Stomach smooth muscle (tissue), 2 donors: ENCODE data around the gene PSAT1.

ENCODE experiments used
- H3K27ac ChIP-seq: one replicate; pipeline ENCODE4 v1.7.0; 2013; ENCODE audit warnings: mild to moderate bottlenecking, low read length, inconsistent platforms
- H3K27me3 ChIP-seq, 2 donors: one replicate each; pipeline ENCODE4 v1.7.0; 2013; ENCODE audit warnings: low read length in 2 of 2; ENCODE audit not compliant: insufficient read depth in 2 of 2, control insufficient read depth in 1 of 2
- H3K36me3 ChIP-seq, 2 donors: one replicate each; pipeline ENCODE4 v1.7.0; 2013; ENCODE audit warnings: low read length in 2 of 2; ENCODE audit not compliant: control insufficient read depth in 2 of 2, insufficient read depth in 2 of 2
- H3K4me1 ChIP-seq: one replicate; pipeline ENCODE4 v1.7.0; 2013; ENCODE audit warnings: low read length; ENCODE audit not compliant: control insufficient read depth, insufficient read depth
- H3K4me3 ChIP-seq, 2 donors: one replicate each; pipeline ENCODE4 v1.7.0; 2013; ENCODE audit warnings: low read length in 2 of 2
- H3K9ac ChIP-seq, 2 donors: one replicate each; pipeline ENCODE4 v1.7.0; 2013; ENCODE audit warnings: low read length in 2 of 2, mild to moderate bottlenecking in 1 of 2
- H3K9me3 ChIP-seq, 2 donors: one replicate each; pipeline ENCODE4 v1.7.0; 2013; ENCODE audit warnings: low read length in 2 of 2; ENCODE audit not compliant: control insufficient read depth in 2 of 2
- donor health status: healthy.
- donor health status: Pancreatic carcinoma.

PSAT1 gene

DNA sequence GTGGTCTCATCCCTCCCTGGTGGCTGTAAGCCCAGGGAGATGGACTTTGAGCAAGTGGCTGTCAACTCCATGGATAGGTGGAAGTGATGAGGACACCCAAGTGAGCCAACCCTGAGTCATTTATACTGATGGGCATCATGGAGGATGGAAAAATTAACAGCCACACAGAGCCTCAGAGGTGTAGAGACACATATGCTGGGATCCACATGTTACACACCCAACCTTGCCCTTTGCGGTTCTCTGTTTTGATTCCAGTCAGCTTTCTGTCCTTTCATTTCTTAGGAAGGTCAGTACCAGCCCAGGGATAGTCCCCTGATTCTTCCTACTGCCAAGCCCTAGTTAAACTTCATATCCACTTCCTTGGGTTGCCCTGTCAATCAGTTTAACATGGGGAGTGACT lies 51.9 kb downstream of the PSAT1 start:
- Histone ChIP-seq H3K9me3 (no peaks in the 10 kb centered on the region), H3K4me3 (no peak overlapping the region), H3K36me3 (no peaks in the 10 kb centered on the region), H3K9ac (no peak overlapping the region), H3K27ac (no peak overlapping the region), H3K4me1 (no peaks in the 10 kb centered on the region), H3K27me3 (no peaks in the 10 kb centered on the region)

GRCh38 chr9:78351816-78352215 lies 54.9 kb downstream of the PSAT1 start:
- no peak overlapping the region for H3K9ac ChIP-seq
- no peaks in the 10 kb centered on the region for H3K9me3 ChIP-seq
- no peaks in the 10 kb centered on the region for H3K27me3 ChIP-seq
- no peaks in the 10 kb centered on the region for H3K4me1 ChIP-seq
- no peaks in the 10 kb centered on the region for H3K36me3 ChIP-seq
- H3K4me3 ChIP-seq, result no peak overlapping the region
- H3K27ac ChIP-seq, result no peak overlapping the region

DNA sequence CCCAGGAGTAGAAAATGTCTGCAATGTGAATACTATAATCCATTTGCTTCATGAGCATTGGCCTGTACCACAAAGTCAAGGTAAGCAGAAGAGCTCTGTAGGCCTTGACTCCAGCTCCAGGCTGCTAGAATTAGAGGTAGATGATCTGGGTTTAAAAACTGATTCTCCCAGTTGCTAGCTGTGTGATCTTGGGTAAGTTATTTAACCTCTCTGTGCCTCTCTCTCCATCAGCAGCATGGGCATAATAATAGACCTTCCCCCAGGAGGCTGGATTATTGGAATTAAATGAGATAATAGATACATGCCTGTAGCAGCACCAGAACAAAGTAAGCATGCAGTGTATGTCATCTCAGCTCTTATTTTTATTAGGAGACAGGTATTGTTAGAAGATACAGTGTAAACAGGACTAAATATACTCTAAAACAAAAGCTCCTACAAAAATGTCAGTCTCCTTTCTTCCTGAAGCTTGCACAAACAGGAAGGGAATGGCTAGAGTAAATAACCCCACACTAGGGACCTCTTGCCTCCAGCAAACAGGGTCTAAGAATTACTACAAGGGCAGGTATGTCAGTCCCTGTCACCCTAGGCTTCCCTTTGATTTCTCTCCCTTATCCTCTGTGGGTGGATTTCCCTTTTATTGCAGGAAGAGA lies 57.5 kb downstream of the PSAT1 start:
- Histone ChIP-seq H3K36me3 (no peaks in the 10 kb centered on the region), H3K27ac (no peak overlapping the region), H3K4me3 (no peak overlapping the region), H3K9me3 (no peaks in the 10 kb centered on the region), H3K27me3 (no peaks in the 10 kb centered on the region), H3K9ac (no peak overlapping the region), H3K4me1 (no peaks in the 10 kb centered on the region)

DNA sequence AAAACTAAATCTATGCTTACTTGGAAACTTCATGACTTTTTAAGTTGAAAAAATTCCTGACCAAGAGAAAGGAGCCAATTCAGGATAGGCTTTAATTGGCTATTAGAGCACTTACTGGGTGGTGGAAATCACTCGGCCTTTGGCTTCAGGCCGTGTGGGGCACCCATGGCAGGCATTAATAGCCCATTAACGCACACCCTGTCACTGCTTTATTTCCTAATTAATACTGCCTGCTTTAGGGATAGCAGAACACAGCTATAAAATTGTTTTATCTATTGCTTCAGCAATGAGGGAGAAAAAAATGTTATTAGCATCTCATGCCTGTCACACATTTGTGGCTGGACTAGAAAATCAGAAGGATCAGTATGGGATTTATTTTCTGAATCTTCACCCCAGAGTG lies 58.1 kb downstream of the PSAT1 start:
- Histone ChIP-seq H3K4me1 (no peaks in the 10 kb centered on the region), H3K9ac (no peak overlapping the region), H3K9me3 (no peaks in the 10 kb centered on the region), H3K36me3 (no peaks in the 10 kb centered on the region), H3K4me3 (no peak overlapping the region), H3K27ac (no peak overlapping the region), H3K27me3 (no peaks in the 10 kb centered on the region)

GRCh38 chr9:78356634-78357033 lies 59.7 kb downstream of the PSAT1 start:
- H3K27ac ChIP-seq, result no peak overlapping the region

GRCh38 chr9:78357165-78357873 lies 60.4 kb downstream of the PSAT1 start:
- Histone ChIP-seq H3K27ac (no peak overlapping the region), H3K36me3 (no peaks in the 10 kb centered on the region), H3K4me3 (no peak overlapping the region), H3K27me3 (no peaks in the 10 kb centered on the region), H3K9me3 (no peaks in the 10 kb centered on the region), H3K4me1 (no peaks in the 10 kb centered on the region), H3K9ac (no peak overlapping the region)

More at GRCh38 chr9:78356634-78357033, 59.7 kb downstream of the PSAT1 start:
- no peaks in the 10 kb centered on the region for H3K27me3 ChIP-seq
- no peak overlapping the region for H3K9ac ChIP-seq
- no peaks in the 10 kb centered on the region for H3K4me1 ChIP-seq
- no peaks in the 10 kb centered on the region for H3K9me3 ChIP-seq
- H3K36me3 ChIP-seq, result no peaks in the 10 kb centered on the region
- H3K4me3 ChIP-seq, result no peak overlapping the region

GRCh38 chr9:78358329-78359051 lies 61.6 kb downstream of the PSAT1 start:
- H3K27me3 ChIP-seq, result no peaks in the 10 kb centered on the region
- no peak overlapping the region for H3K27ac ChIP-seq
- H3K4me3 ChIP-seq, result no peak overlapping the region
- no peaks in the 10 kb centered on the region for H3K36me3 ChIP-seq
- H3K9ac ChIP-seq, result no peak overlapping the region
- no peaks in the 10 kb centered on the region for H3K4me1 ChIP-seq
- no peaks in the 10 kb centered on the region for H3K9me3 ChIP-seq

GRCh38 chr9:78363221-78363620 lies 66.3 kb downstream of the PSAT1 start:
- H3K9me3 ChIP-seq, result no peaks in the 10 kb centered on the region
- H3K4me1 ChIP-seq, result no peaks in the 10 kb centered on the region
- no peak overlapping the region for H3K9ac ChIP-seq
- H3K27me3 ChIP-seq, result no peaks in the 10 kb centered on the region
- H3K27ac ChIP-seq, result no peak overlapping the region
- no peak overlapping the region for H3K4me3 ChIP-seq
- H3K36me3 ChIP-seq, result no peaks in the 10 kb centered on the region

- Histone ChIP-seq H3K27me3 (peaks cover 0 to 2% of the 10 kb centered on the region in 2 donors), H3K36me3 (no peaks in the 10 kb centered on the region), H3K27ac (no peak overlapping the region), H3K4me3 (no peak overlapping the region), H3K9ac (no peak overlapping the region), H3K9me3 (no peaks in the 10 kb centered on the region), H3K4me1 (no peaks in the 10 kb centered on the region)
These were observed 69.1 kb downstream of the PSAT1 start for GRCh38 chr9:78365748-78366697.

- no peaks in the 10 kb centered on the region for H3K36me3 ChIP-seq
- no peaks in the 10 kb centered on the region for H3K4me1 ChIP-seq
- H3K27me3 ChIP-seq, result peaks cover 0 to 4% of the 10 kb centered on the region in 2 donors
- no peak overlapping the region for H3K9ac ChIP-seq
- H3K9me3 ChIP-seq, result no peaks in the 10 kb centered on the region
- no peak overlapping the region for H3K4me3 ChIP-seq
- no peak overlapping the region for H3K27ac ChIP-seq
These were observed 69.9 kb downstream of the PSAT1 start for GRCh38 chr9:78366827-78367226.
